GM12878 (cell line): ENCODE measurements around the gene CPT2. TPM values are rescaled to one million over a fixed set of nuclear protein-coding genes. Genes with fewer than 3 reads are reported as not detected.
"Not testable (repeated sequence)": the region's sequence is repeated elsewhere in the genome, so short reads cannot be mapped to it uniquely, and the experiment has no call there.

Experiments used
- ATAC-seq: fragments of 200-7000 bp; cut with Tn5 transposase; 3 replicates; pipeline ENCODE4 v1.9.1; 2020; ENCODE audit warnings: mild to moderate bottlenecking, moderate library complexity
- BruUV-seq: library from RNA; stranded (reverse); fragments of 400-500 nt; replicated peaks from 2 replicates; lab custom pipeline; 2021; lab: Mats Ljungman, UMichigan
- CTCF ChIA-PET: fragments of 300-600 bp; sonication (Branson Sonifier 250); formaldehyde crosslinking; extraction: SDS; loops from one replicate; lab custom pipeline; 2021; ENCODE audit warnings: inconsistent platforms; lab: Yijun Ruan, JAX
- POLR2A ChIA-PET: fragments of 350-600 bp; formaldehyde crosslinking; extraction: SDS; loops from one replicate; lab custom pipeline; 2021; ENCODE audit warnings: inconsistent platforms; lab: Charles Lee
- RAD21 ChIA-PET: fragments of 300-600 bp; sonication (Branson Sonifier 250); formaldehyde crosslinking; loops from one replicate; lab custom pipeline; 2023; ENCODE audit warnings: antibody characterized with exemption; ENCODE audit not compliant: unreplicated experiment; lab: Charles Lee
- SMC1A ChIA-PET: fragments of 300-600 bp; sonication (Branson Sonifier 250); formaldehyde crosslinking; loops from one replicate; lab custom pipeline; 2023; ENCODE audit not compliant: unreplicated experiment, uncharacterized antibody; lab: Charles Lee
- DNase-seq: peaks from one replicate; pipeline ENCODE4 v3.0.0-alpha.2; 2011; ENCODE audit warnings: low read depth, low spot score
- FAIRE-seq: peaks from 3 replicates; lab custom pipeline; 2011; peaks lifted over from hg19 to GRCh38; lab: Jason Lieb, UNC
- H2AFZ ChIP-seq: 2 replicates; pipeline ENCODE4 v1.6.0; 2011; ENCODE audit warnings: low read depth, low read length, control low read depth; ENCODE audit not compliant: control insufficient read depth
- H3K27ac ChIP-seq: 2 replicates; pipeline ENCODE4 v1.5.1; 2011; ENCODE audit warnings: control low read depth; ENCODE audit not compliant: control insufficient read depth, insufficient read depth
- H3K27me3 ChIP-seq, 2 experiments: replicated peaks in 1 of 2; 2 replicates each; pipeline versions ENCODE4 v1.6.0 to v1.6.1; 2011; ENCODE audit warnings: low read length in 1 of 2; ENCODE audit not compliant: control insufficient read depth in 2 of 2, insufficient read depth in 2 of 2
- H3K36me3 ChIP-seq, 2 experiments: 2 replicates each; pipeline ENCODE4 v1.5.1; 2011; ENCODE audit warnings: low read length in 1 of 2; ENCODE audit not compliant: control insufficient read depth in 2 of 2, insufficient read depth in 2 of 2
- H3K4me1 ChIP-seq: 2 replicates; pipeline ENCODE4 v1.6.1; 2011; ENCODE audit warnings: mild to moderate bottlenecking, low read length, moderate library complexity, mixed read lengths; ENCODE audit not compliant: control insufficient read depth, insufficient read depth
- H3K4me2 ChIP-seq: 2 replicates; pipeline ENCODE4 v1.6.0; 2011; ENCODE audit warnings: control low read depth; ENCODE audit not compliant: control insufficient read depth, insufficient read depth
- H3K4me3 ChIP-seq: fragments of 200-600 bp; sonication (generic); 2 replicates; pipeline ENCODE4 v1.5.1; 2016
- H3K79me2 ChIP-seq: 2 replicates; pipeline ENCODE4 v1.6.0; 2011; ENCODE audit warnings: low read length; ENCODE audit not compliant: control insufficient read depth, insufficient read depth
- H3K9ac ChIP-seq: 2 replicates; pipeline ENCODE4 v1.8.0; 2011; ENCODE audit warnings: low read length, control low read depth, mixed read lengths; ENCODE audit not compliant: control insufficient read depth, insufficient read depth
- H3K9me3 ChIP-seq: replicated peaks from 3 replicates; pipeline ENCODE4 v1.5.1; 2011; ENCODE audit warnings: mild to moderate bottlenecking, low read length; ENCODE audit not compliant: control insufficient read depth, insufficient read depth
- H4K20me1 ChIP-seq: 2 replicates; pipeline ENCODE4 v1.6.0; 2011; ENCODE audit not compliant: control insufficient read depth, insufficient read depth
- CBX5 ChIP-seq: sonication (generic); IDR thresholded peaks from 2 replicates; pipeline ENCODE4 v1.6.1; 2016; ENCODE audit warnings: low read depth, moderate library complexity, mild to moderate bottlenecking, inconsistent platforms
- CHD2 ChIP-seq: IDR thresholded peaks from 2 replicates; pipeline ENCODE4 v1.6.1; 2011; ENCODE audit warnings: low read depth, low read length, improper control_type of control experiment, borderline replicate concordance
- DPF2 ChIP-seq: fragments of 450-650 bp; IDR thresholded peaks from 2 replicates; pipeline ENCODE4 v1.6.1; 2017; ENCODE audit warnings: mild to moderate bottlenecking
- HDAC2 ChIP-seq: fragments of 200-600 bp; sonication (generic); IDR thresholded peaks from 2 replicates; pipeline ENCODE4 v1.6.1; 2017
- MXI1 ChIP-seq: fragments of 150-350 bp; IDR thresholded peaks from 2 replicates; pipeline ENCODE4 v1.6.1; 2011; ENCODE audit warnings: low read depth, mild to moderate bottlenecking, inconsistent platforms, low read length, improper control_type of control experiment
- RUNX3 ChIP-seq: IDR thresholded peaks from 2 replicates; pipeline ENCODE4 v1.6.1; 2012; ENCODE audit warnings: low read length, inconsistent platforms
- ZNF384 ChIP-seq: IDR thresholded peaks from 2 replicates; pipeline ENCODE4 v1.6.1; 2012; ENCODE audit warnings: low read depth, mild to moderate bottlenecking, low read length, improper control_type of control experiment, borderline replicate concordance
- ZNF622 ChIP-seq: fragments of 450-650 bp; IDR thresholded peaks from 2 replicates; pipeline ENCODE4 v1.6.1; 2017; ENCODE audit warnings: mild to moderate bottlenecking, inconsistent platforms
- WGBS: methylation state at CpG from one replicate; pipeline ENCODE4 v1.1.6; 2016; ENCODE audit warnings: low lambda C conversion rate; ENCODE audit not compliant: insufficient replicate concordance, insufficient coverage; ENCODE audit errors: missing lambda C conversion rate; 5-methylcytosine and 5-hydroxymethylcytosine counted together
- in situ Hi-C: fragments of 300-500 bp; cut with MboI; formaldehyde crosslinking; loops from 9 replicates; pipeline ENCODE4 v1.14.3; 2018; ENCODE audit warnings: mixed read lengths
- intact Hi-C: fragments of 100-400 bp; cut with micrococcal nuclease; formaldehyde crosslinking; loops from one replicate; pipeline ENCODE4 v1.14.2; 2022; ENCODE audit not compliant: unreplicated experiment
- polyA plus RNA-seq, 11 experiments: library from polyadenylated mRNA; depleted of rRNA in 4 of 11; unstranded in 6 of 11; stranded (reverse) in 5 of 11; fragments of >200 nt; fragmentation: Nextera tagmentation in 4 of 11; fragmentation: Illumina TruSeq in 1 of 11; extraction: Ambion mirVana in 4 of 11; extraction: Trizol in 1 of 11; gene quantifications; 1 replicate in 1 of 11; 2 replicates in 10 of 11; pipeline versions ENCODE4 v1.2.1 to v1.2.3, GENCODE V29; 2011 to 2016; ENCODE audit warnings: inconsistent platforms in 2 of 11, missing spikeins in 2 of 11, low read depth in 1 of 11
- total RNA-seq, 4 experiments: library from RNA; depleted of rRNA in 3 of 4; stranded (reverse); fragments of >200 nt in 3 of 4; fragmentation: Illumina TruSeq in 1 of 4; extraction: Trizol in 1 of 4; gene quantifications; 2 replicates each; pipeline versions ENCODE4 v1.2.1 to v1.2.3, GENCODE V29; 2013 to 2021
- TF ChIP-seq, protein P1 (sequence below): fragments of 450-650 bp; IDR thresholded peaks from 2 replicates; pipeline ENCODE4 v1.6.1; 2017; ENCODE audit warnings: borderline replicate concordance

Gene CPT2
- total and polyA plus RNA-seq, 10 of the 15 experiments (the other 5 are each of a cell fraction or from before 2014, with no cell fraction given) = 10.1 to 36.2 (median 26.3) TPM

DNA sequence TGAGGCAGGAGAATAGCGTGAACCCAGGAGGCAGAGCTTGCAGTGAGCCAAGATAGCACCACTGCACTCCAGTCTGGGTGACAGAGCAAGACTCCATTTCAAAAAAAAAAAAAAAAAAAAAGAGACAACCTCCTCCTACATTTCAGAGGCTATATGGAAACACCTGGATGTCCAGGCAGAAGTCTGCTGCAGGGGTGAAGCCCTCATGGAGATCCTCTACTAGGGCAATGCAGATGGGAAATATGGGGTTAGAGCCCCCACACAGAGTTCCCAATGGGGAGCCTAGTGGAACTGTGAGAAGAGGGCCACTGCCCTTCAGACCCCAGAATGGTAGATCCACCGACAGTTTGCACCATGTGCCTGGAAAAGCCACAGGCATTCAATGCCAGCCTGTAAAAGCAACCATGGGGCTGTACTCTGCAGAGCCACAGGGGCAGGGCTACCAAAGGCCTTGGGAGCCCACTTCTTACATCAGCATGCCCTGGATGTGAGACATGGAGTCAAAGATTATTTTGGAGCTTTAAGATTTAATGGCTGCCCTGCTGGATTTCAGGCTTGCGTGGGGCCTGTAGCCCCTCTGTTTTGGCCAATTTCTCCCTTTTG lies 9.6 kb downstream of the CPT2 start:
- POLR2A ChIA-PET, H2AFZ ChIP-seq, H3K4me2 ChIP-seq, SMC1A ChIA-PET, BruUV-seq: not testable (repeated sequence)
- peak; percentile 89; the same call in 1 of the 2 replicates for TF ChIP-seq CBX5
- TF ChIP-seq, all 136 proteins: peak for 1; not testable (repeated sequence) for 135
- H3K79me2 ChIP-seq, H3K4me3 ChIP-seq, DNase-seq, intact Hi-C loops, CTCF ChIA-PET, H4K20me1 ChIP-seq, H3K4me1 ChIP-seq, FAIRE-seq, H3K9ac ChIP-seq, RAD21 ChIA-PET, ATAC-seq, in situ Hi-C loops, H3K27ac ChIP-seq, H3K27me3 ChIP-seq: not testable (repeated sequence)
- WGBS = 85% methylated on average over 3 of the region's 3 CpGs
- peaks cover 16% of the 10 kb centered on the region; the same call in 2 of the 3 replicates for H3K9me3 ChIP-seq
- H3K36me3 ChIP-seq = peaks cover 5 to 29% of the 10 kb centered on the region in 2 experiments

DNA sequence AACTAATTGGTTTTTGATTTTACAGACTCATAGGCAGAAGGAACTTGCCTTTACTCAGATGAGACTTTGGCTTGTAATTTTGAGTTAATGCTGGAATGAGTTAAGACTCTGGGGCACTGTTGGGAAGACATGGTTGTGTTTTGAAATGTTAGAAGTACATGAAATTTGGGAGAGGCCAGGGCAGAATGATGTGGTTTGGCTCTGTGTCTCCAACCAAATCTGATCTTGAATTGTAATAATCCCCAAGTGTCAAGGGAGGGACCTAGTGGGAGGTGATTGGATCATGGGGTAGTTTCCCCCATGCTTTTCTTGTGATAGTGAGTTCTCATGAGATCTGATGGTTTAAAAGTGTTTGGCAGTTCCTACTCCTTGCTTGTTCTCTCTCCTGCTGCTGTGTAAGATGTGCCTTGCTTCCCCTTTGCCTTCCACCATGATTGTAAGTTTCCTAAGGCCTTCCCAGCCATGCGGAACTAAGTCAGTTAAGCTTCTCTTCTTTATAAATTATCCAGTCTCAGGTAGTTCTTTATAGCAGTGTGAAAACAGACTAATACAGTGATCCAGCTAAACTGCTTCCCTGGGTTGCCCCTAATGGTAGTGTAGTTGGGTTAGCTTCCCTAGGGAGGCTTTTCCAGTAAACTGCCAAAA lies 10.2 kb downstream of the CPT2 start:
- Histone ChIP-seq H3K27ac (no peak overlapping the region), H4K20me1 (no peaks in the 10 kb centered on the region), H3K79me2 (no peaks in the 10 kb centered on the region), H3K36me3 (peaks cover 5 to 31% of the 10 kb centered on the region in 2 experiments), H3K4me2 (no peak overlapping the region), H3K9me3 (peaks cover 16% of the 10 kb centered on the region; the same call in 2 of the 3 replicates), H3K27me3 (no peaks in the 10 kb centered on the region), H3K4me3 (no peak overlapping the region), H3K9ac (no peak overlapping the region), H3K4me1 (no peaks in the 10 kb centered on the region), H2AFZ (no peak overlapping the region)
- ATAC-seq (no peak), DNase-seq (no peak), FAIRE-seq (no peak)
- TF ChIP-seq, protein P1, sequence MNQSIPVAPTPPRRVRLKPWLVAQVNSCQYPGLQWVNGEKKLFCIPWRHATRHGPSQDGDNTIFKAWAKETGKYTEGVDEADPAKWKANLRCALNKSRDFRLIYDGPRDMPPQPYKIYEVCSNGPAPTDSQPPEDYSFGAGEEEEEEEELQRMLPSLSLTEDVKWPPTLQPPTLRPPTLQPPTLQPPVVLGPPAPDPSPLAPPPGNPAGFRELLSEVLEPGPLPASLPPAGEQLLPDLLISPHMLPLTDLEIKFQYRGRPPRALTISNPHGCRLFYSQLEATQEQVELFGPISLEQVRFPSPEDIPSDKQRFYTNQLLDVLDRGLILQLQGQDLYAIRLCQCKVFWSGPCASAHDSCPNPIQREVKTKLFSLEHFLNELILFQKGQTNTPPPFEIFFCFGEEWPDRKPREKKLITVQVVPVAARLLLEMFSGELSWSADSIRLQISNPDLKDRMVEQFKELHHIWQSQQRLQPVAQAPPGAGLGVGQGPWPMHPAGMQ = no peak
- TF ChIP-seq RUNX3 = no peak
- TF ChIP-seq CHD2 = no peak
- TF ChIP-seq ZNF622 = no peak
- no peak for TF ChIP-seq HDAC2
- TF ChIP-seq ZNF384 = no peak
- no peak for TF ChIP-seq MXI1
- TF ChIP-seq DPF2 = no peak
- RAD21 ChIA-PET = no interaction called here
- 100% methylated on average over 1 of the region's 1 CpG for WGBS
- BruUV-seq = no TSS peak
- in situ Hi-C loops = no loop called here
- SMC1A ChIA-PET = no interaction called here
- POLR2A ChIA-PET = no interaction called here
- CTCF ChIA-PET = no interaction called here
- intact Hi-C loops = no loop called here
